Measurements from ENCODE around the gene SLC22A2. TPM values are rescaled to one million over a fixed set of nuclear protein-coding genes. Genes with fewer than 3 reads are reported as not detected.
"Not testable (repeated sequence)": the region's sequence is repeated elsewhere in the genome, so short reads cannot be mapped to it uniquely, and the experiment has no call there.

The SLC22A2 gene
- 1.9 TPM for total RNA-seq (ENCODE audit: insufficient read depth, low replicate concordance)

DNA sequence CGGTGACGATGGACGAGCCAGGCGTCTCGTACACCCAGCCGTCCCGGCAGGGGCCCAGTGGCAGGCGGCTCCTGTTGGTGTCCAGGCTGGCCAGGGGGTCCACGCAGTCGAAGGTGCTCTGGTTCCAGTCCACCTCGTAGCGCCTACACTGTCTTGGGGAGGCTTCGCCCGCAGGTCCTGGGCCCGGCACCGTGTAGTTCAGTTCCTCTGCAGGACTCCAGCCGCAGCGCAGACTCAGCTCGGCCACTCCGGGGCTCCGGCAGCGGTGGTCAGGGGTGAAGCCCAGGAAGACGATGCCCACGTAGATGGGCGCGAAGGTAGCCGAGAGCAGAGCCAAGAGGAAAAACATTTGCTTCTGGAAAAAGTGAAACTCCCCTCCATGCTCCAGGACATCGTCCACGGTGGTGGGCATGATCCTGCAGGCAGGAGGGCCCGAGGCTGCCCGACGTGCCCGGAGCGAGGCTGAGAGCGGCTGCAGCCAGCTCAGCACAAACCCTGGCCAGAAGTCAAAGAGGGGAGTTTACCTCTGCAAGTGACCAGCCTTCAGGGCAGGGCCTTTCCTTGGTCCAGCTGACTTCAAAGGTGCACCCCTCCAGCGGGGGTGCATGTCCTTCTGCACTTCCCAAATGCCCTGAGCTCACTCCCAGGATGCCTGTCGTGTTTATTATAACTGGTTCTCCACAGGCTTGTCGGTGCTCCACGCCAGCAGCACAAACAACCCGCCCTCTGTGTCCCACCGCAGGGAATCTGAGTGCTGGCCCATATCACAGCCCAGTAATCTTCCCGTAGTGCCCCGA lies at the start of gene SLC22A2:
Gene SLC22A2, minus strand, starts transcription at position 476 of the 797 bp plus-strand sequence. Its CDS starts 64 bp downstream, at position 412.
- DNase-seq (ENCODE audit: low spot score) = no peak

DNA sequence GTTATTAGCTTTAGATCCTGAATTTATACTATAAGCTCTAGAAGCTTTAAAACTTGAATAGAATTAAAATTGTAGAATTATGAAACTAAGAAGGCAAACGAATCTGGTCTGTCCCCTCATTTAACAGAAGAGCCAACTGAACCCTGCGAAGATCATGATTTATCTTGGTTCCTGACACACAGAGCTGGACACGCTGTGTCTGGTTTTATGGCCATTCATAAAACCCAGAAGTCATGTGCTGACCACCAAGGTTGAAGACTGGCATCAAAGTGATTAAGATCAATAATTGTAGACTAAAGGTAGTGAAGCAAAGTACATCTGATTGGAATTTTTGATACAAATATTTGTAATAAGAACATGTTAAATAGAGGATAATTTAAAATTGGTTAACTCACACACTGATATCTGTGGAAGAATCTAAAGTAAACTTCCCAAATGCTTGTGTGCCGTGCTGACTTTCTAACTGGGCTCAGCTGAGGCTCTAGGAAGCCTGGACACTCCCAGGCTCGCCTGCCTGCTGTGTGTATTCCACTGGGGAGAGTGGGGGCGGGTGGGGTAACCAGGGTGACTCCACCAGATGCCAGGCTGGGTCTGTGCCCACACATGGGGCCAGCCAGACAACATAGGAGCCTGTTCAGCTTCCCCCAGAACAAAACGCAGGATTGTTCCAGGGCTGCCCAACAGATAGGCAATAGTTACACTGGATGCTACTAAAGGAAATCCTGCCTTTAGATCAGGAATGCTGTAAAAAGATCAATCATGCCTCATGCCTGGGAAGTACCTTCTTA lies 47.5 kb upstream of the SLC22A2 start:
- no peak for DNase-seq (ENCODE audit: low spot score)

DNA sequence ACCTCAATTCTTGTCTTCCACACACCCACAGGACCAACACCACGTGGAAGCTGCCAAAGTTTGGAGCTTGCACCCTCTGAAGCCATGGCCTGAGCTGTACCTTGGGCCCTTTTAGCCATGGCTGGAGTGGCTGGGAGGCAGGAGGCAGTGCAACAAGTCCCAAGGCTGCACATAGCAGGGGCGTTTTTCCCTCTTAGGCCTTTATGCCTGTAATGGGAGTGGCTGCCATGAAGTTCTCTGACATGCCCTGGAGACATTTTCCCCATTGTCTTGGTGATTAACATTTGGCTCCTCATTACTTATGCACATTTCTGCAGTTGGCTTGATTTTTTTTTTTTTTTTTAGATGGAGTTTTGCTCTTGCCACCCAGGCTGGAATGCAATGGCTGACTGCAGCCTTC lies 45.2 kb upstream of the SLC22A2 start:
- no peak for DNase-seq (ENCODE audit: low spot score)

GRCh38 chr6:160302431-160303082 lies 43.9 kb upstream of the SLC22A2 start:
- DNase-seq (ENCODE audit: low spot score) = not testable (repeated sequence)

DNA sequence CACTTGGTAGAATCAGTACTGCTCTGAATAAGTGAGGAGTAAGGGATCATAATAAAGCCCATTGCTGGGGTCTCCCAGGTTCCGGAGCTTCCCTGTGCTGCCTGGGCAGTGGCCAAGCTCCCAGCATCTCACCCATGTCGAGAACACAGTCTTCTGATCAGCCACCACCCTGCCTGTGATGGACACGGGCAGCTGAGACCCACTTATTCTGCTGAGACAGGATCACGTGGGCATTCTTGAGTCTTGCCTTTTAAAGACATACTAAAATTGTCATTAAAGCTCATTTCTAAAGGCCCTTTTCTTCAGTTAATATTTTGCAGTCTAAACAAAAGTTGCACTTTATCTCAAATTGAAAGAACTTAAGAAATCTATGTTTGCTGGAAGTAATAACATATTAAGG lies 42.7 kb upstream of the SLC22A2 start:
- DNase-seq (ENCODE audit: low spot score) = no peak

GRCh38 chr6:160300076-160300695 lies 41.6 kb upstream of the SLC22A2 start:
- no peak for DNase-seq (ENCODE audit: low spot score)

- DNase-seq (ENCODE audit: low spot score) = no peak
Measured at GRCh38 chr6:160299559-160299958, 40.9 kb upstream of the SLC22A2 start.

DNA sequence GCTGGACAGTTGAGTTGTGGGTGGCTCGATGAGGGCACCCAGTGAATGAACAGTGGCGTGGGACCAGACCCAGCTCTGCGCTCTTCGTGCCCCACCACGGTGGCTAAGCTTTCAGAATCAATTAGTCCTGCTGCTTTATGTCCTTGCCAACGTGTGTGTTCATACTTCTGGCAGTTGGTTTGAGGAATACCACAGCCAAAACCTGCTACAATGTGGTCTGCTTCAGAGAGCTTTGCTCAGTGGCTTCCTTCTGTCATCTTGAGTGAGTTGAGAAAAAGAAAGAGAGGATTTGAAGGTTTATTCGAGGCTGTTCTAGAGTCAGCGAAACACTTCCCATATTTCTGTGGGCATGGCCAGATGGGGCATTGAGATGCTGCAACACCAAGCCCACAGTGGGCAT lies 39.5 kb upstream of the SLC22A2 start:
- no peak for DNase-seq (ENCODE audit: low spot score)

DNA sequence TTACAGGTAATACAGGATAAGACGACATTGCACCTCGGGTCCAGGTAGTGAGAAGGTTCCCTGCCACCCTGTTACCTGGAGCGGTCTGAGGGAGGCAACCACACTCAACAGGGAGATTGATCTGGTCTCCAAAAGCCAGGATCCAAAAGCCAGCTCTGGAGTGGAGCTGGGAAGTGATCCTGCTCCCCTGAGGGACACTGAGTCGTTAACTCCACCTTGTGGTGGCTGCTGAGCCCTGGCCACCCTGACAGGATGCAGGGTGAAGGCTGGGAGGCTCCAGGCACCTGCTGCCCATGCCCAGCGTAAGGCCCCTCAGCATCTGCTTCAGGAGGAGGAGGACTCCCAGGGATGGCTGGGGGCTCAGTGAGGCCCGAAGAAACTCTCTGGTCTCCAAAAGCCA lies 38.7 kb upstream of the SLC22A2 start:
- no peak for DNase-seq (ENCODE audit: low spot score)

GRCh38 chr6:160293844-160294243 lies 35.2 kb upstream of the SLC22A2 start:
- DNase-seq (ENCODE audit: low spot score) = peak; percentile 47

DNA sequence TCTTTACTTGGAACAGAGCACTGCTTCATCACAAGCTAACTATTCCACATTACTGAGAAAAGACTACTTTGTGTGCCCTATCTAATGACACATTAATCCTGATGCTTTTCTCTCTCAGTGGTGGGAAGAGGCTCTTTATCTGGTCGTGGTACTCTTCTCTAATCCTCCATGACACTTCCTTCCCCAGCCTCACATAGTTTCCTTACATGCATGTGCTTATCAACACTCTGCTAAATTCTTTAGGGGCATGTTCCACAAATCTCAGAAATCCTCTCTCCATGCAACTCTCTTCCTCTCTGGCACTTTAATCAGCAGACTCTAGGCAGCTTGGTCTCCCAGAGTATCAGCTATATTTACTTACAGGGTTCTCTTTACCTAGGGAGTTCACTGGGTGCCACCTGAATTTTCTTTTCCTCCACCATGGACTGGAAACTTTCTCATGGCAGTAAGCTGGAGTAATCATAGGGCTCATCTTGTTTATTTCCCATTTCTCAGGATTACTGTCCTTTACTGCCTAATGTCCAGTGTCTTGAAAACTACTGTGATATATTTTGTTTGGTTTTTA lies 27.0 kb upstream of the SLC22A2 start:
- peak; percentile 88 for DNase-seq (ENCODE audit: low spot score)

GRCh38 chr6:160284575-160284974 lies 26.0 kb upstream of the SLC22A2 start:
- DNase-seq (ENCODE audit: low spot score) = no peak

DNA sequence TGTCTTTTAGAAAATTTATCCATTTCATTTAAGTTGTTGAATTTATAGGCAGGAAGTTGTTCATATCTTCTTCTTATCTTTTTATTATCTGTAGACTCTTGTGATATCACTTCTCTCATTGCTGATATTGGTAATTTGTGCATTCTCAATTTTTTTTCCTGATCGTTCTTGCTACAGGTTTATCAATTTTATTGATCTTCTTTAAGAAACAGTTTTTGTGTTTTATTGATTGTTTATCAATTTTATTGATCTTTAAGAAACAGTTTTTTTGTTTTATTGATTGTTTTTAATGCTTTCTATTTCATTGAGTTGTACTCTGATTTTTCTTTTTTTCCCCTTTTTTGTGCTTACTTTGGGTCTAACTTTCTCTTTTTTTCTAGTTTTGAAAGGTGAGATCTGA lies 23.8 kb upstream of the SLC22A2 start:
- no peak for DNase-seq (ENCODE audit: low spot score)

DNA sequence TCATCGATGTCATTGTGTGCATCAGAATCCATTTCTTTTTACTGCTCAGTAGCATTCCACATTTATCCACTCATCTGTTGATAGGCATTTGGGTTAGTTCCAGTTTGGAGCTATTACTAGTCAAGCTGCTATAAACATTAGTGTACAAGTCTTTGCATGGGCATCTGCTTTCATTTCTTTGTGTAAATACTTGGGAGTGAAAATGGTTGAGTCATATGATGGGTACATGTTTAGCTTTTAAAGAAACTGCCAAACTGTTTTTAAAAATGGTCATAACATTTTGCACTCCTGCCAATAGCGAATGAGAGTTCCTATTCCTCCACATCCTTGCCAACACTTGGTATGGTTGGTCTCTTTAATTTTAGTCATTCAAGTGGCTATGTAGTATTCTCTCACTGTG lies 21.2 kb upstream of the SLC22A2 start:
- DNase-seq (ENCODE audit: low spot score) = no peak

DNA sequence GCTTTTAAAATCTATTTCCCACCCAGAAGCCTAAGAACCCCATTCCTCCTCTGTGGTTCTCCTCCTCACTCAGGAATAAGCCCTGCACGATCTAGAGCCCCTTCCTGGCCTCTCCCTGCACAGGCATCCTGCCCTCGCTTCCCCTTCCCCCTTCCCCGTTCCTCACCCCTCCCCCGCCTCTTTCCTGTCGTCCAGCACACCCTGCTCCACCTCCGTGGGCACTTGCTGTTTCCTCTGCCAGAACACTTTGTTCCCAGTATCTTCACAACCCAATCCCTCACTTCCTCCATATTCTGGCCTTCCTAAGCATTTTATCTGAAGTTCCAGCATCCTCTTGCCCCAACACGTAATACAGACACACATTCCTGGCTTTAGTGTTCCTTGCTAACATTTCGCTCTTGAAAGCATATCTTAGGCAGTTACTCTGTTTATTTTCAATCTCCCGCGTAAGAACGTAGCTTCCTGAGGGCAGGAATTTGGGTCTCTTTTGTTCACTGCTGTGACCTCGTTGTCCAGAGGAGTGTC lies 20.2 kb upstream of the SLC22A2 start:
- peak; percentile 42 for DNase-seq (ENCODE audit: low spot score)

- no peak for DNase-seq (ENCODE audit: low spot score)
Measured at GRCh38 chr6:160278311-160278710, 19.7 kb upstream of the SLC22A2 start.

DNA sequence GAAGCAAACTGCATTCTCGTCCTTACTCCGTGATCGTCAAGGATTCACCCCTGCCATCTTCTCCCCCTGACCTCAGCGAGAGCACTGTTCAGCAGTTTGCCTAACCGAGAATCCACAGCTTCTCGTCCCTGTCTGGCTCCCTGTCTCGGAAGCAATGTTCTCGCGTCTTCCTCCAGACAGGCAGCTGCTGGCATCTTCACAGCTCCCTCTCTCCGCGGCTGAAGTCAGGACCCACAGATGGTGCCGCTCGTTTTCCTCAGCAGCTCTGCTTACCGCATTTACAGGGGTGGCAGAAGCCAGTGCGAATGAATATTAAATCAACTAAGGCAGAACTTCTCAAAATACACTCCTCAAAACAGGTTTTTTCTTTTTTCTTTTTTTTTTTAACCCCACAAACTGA lies 18.9 kb upstream of the SLC22A2 start:
- no peak for DNase-seq (ENCODE audit: low spot score)

DNA sequence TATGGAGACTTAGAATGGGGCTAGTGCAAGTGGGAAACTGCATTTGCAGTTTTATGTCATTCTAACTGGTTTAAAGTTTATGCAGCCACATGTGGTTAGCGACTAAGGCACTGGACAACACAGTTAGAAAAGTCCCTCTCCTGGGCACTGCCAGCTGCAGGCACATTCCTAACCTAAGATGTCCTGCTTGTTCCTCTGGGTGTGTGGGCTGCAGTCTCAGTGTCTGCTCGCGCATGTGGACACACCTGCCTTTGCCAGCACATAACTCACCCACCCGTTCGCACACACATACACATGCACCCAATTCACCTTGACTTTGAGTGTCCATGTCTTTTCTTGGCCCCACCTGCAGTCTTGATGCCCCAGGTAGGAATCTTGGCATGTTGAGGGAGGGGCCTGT lies 18.5 kb upstream of the SLC22A2 start:
- DNase-seq (ENCODE audit: low spot score) = no peak

GRCh38 chr6:160276126-160276525 lies 17.5 kb upstream of the SLC22A2 start:
- no peak for DNase-seq (ENCODE audit: low spot score)

DNA sequence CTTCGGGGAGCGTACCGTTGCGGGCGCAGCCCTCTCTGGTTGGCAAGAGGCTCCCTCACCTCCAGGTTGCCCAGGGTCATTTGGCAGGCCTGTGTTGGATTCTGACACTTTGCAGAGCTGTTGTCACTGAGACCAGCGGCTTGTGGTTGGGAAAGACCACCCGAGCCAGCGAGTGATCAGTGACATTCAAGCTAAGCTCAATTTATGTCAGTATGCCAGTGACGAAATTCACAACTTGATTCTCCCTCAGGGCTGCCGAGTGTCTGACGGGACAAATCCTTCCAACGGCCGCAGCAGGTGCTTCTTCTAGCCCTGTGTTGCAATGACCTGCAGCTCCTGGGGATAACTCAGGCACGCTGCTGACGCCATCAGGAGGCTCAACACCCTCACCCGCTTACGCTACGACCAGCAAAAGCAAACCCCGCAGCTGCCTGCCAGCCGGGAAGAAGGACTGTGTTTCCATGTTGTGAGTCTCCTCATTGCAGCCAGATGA lies 16.9 kb upstream of the SLC22A2 start:
- DNase-seq (ENCODE audit: low spot score) = no peak

- DNase-seq (ENCODE audit: low spot score) = no peak
Measured at GRCh38 chr6:160274871-160275510, 16.4 kb upstream of the SLC22A2 start.

All from umbilical cord (tissue), 2 donors.